ENCODE data around the gene ATF7.
"Not testable (repeated sequence)": the region's sequence is repeated elsewhere in the genome, so short reads cannot be mapped to it uniquely, and the experiment has no call there.

The ATF7 gene

GRCh38 chr12:53653595-53653994 lies 27.4 kb upstream of the ATF7 start:
- H3K27me3 ChIP-seq = no peaks in the 10 kb centered on the region

GRCh38 chr12:53652366-53652765 lies 26.2 kb upstream of the ATF7 start:
- H3K36me3 ChIP-seq = no peaks in the 10 kb centered on the region
- TF ChIP-seq CTCF (IDR thresholded peaks at IDR 0.05; ENCODE audit: low read depth, low read length) = no peak
- H3K4me3 ChIP-seq (ENCODE audit: low read depth, low read length) = no peak overlapping the region
- H3K4me1 ChIP-seq = no peaks in the 10 kb centered on the region
- no peaks in the 10 kb centered on the region for H3K27me3 ChIP-seq
- no peak for DNase-seq
- H3K9me3 ChIP-seq = no peaks in the 10 kb centered on the region

More at GRCh38 chr12:53653595-53653994, 27.4 kb upstream of the ATF7 start:
- Histone ChIP-seq H3K9me3 (no peaks in the 10 kb centered on the region), H3K4me3 (ENCODE audit: low read depth, low read length) (no peak overlapping the region), H3K36me3 (no peaks in the 10 kb centered on the region), H3K4me1 (no peaks in the 10 kb centered on the region)
- TF ChIP-seq CTCF (IDR thresholded peaks at IDR 0.05; ENCODE audit: low read depth, low read length) = no peak
- DNase-seq = no peak

GRCh38 chr12:53651737-53652136 lies 25.6 kb upstream of the ATF7 start:
- H3K9me3 ChIP-seq = no peaks in the 10 kb centered on the region
- DNase-seq = no peak
- H3K36me3 ChIP-seq = no peaks in the 10 kb centered on the region
- no peaks in the 10 kb centered on the region for H3K27me3 ChIP-seq
- H3K4me3 ChIP-seq (ENCODE audit: low read depth, low read length) = no peak overlapping the region
- H3K4me1 ChIP-seq = no peaks in the 10 kb centered on the region
- no peak for TF ChIP-seq CTCF (IDR thresholded peaks at IDR 0.05; ENCODE audit: low read depth, low read length)

- DNase-seq; H3K36me3 ChIP-seq; H3K27me3 ChIP-seq; H3K4me1 ChIP-seq; H3K9me3 ChIP-seq; H3K4me3 ChIP-seq (ENCODE audit: low read depth, low read length): not testable (repeated sequence)
Measured at GRCh38 chr12:53646300-53646699, 20.1 kb upstream of the ATF7 start.

- Histone ChIP-seq H3K9me3 (no peaks in the 10 kb centered on the region), H3K4me1 (no peaks in the 10 kb centered on the region), H3K4me3 (ENCODE audit: low read depth, low read length) (no peak overlapping the region), H3K27me3 (no peaks in the 10 kb centered on the region), H3K36me3 (no peaks in the 10 kb centered on the region)
- DNase-seq = no peak
- no peak for TF ChIP-seq CTCF (IDR thresholded peaks at IDR 0.05; ENCODE audit: low read depth, low read length)
Measured at GRCh38 chr12:53645165-53645564, 19.0 kb upstream of the ATF7 start.

GRCh38 chr12:53644133-53644532 lies 18.0 kb upstream of the ATF7 start:
- no peak for DNase-seq
- H3K27me3 ChIP-seq = no peaks in the 10 kb centered on the region
- no peaks in the 10 kb centered on the region for H3K9me3 ChIP-seq
- no peaks in the 10 kb centered on the region for H3K36me3 ChIP-seq
- H3K4me3 ChIP-seq (ENCODE audit: low read depth, low read length) = no peak overlapping the region
- no peak for TF ChIP-seq CTCF (IDR thresholded peaks at IDR 0.05; ENCODE audit: low read depth, low read length)
- no peaks in the 10 kb centered on the region for H3K4me1 ChIP-seq
